ENCODE results near the gene UCP2.

Gene UCP2, protein sequence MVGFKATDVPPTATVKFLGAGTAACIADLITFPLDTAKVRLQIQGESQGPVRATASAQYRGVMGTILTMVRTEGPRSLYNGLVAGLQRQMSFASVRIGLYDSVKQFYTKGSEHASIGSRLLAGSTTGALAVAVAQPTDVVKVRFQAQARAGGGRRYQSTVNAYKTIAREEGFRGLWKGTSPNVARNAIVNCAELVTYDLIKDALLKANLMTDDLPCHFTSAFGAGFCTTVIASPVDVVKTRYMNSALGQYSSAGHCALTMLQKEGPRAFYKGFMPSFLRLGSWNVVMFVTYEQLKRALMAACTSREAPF

DNA sequence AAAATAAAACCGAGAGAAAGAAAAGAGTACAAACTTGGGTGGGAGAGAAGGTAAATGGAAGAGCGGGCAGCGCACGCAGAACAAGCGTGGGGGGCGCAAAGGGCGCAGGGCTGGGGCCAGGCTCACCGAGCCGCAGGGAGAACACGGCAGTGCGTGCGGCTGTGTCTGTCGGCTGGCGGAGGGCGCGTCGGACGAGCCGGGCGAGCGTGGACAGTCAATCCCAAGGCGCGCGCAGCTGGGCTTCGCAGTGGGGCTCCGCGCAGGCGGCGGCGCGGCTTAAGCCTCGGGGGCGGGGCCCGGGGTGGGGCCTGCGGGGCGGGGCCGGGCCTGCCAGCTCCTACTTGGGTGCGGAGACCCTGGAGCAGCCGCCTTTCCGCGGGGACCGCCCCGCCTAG, at the start of gene UCP2:
TSS of gene UCP2 (minus strand) at position 249 of the 395 bp plus-strand sequence. CDS start 4,465 bp downstream, outside the sequence.
- no peak for FAIRE-seq
- DNase-seq (ENCODE audit: insufficient read length, low spot score), result peak; percentile 91

DNA sequence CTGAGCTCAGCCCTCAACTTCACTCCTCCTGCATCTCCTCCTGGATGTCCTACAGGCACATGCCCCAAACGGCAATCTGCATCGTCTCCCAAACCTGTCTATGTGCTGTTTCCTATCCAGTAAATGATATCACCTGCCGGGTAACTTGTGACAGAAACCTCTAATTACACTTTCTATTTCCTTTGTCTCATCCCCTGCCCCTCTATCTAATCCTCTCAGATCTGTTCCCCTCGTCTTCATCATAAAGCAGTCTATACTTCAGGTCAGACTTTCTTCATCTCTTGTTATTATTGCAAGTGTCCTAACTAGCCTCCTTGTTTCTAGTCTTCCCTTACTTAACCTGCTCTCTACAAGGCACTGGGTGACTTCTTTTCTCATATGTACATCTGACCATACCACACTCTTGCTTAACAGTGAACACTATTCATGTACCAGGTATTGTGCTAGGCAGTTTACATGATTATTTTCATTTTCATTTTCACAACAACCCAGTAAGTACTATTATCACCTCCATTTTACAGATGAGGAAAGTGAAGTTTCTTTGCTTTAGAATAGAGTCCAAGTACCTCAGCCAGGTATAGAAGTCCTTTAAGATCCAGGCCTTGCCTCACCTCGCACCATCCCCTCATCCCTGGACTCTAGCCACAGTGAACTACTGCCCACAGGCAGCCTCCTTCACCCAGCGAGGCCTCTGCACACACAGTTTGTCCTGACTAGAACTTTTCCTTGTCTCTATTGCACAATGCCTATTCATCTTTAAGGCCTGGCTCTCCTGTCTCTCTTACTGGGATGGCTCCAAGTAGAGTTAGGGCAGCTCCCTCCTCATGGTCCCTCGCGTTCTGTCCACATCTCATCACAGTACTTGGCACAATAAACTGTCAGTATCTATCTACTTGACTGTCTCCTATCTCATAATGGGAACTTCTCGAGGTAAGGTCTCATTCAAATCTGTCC, 48.4 kb upstream of the UCP2 start:
- FAIRE-seq, result no peak

DNA sequence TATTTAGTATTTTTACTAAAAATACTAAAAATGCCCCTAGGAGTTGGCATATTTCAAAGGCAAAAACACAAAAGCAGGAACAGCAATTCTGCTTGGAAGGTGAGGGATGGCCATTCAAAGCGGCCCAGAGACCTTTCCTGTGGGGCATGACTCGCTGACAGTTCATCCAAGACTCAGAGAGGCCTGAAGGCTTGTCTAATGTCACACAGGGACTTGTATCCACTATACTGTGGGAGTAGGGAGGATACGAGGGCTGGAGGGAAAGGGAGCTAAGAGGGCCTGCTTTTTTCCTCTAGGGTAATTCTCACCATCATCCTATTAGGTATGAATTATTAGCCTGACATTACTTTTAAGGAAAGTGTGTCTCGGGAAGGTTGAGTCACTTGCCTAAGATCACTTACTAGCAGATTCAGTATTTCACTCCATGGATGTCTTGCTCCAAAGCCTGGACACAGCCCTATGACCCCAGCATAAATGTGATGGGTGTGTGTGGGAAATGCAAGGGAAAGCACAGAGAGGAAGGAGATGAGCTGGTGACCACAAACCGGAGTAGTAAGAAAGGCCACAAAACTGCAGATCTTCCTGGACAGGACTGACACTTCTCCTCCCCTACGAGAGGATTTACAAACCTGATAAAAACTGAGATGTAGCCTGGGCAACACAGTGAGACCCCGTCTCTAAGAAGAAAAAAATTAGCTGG, 43.0 kb upstream of the UCP2 start:
- FAIRE-seq, result no peak
- no peak for DNase-seq (ENCODE audit: insufficient read length, low spot score)

More for the DNA sequence above, 48.4 kb upstream of the UCP2 start:
- DNase-seq (ENCODE audit: insufficient read length, low spot score), result no peak

DNA sequence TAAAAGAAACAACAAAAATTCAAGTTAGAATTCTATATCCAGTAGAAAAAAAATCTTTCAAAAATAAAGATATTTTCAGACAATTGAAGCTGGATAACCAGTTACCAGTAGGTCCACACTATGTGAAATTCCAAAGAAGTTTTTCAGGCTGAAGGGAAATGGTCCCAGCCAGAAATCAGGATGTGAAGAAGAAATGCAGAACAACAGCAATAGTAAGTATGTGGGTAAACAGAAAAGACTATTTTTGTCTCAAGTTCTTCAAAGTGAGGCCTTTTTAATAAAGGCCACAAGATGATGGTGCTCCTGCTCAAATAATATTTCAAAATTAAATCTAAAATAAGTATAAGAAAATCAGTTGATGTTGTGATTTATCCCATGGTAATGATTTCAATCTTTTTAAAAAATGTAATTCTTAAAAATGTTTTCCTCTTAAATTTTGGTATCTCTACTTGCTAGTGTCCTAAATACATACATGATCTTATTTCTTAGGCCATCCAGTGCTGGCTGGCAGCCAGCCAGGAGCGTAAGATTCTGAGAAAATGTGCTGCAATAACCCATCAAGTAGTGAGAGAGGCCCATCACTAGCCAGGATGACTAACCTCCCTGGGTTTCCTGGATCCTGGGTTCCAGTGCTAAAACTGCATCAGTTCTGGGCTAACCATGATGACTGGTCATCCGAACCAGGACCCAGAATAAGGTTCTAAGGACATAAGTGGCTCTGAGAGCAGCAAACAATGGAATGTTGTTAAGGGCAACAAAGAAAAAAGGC, 41.8 kb upstream of the UCP2 start:
- FAIRE-seq (no peak), DNase-seq (ENCODE audit: insufficient read length, low spot score) (peak; percentile 27)

DNA sequence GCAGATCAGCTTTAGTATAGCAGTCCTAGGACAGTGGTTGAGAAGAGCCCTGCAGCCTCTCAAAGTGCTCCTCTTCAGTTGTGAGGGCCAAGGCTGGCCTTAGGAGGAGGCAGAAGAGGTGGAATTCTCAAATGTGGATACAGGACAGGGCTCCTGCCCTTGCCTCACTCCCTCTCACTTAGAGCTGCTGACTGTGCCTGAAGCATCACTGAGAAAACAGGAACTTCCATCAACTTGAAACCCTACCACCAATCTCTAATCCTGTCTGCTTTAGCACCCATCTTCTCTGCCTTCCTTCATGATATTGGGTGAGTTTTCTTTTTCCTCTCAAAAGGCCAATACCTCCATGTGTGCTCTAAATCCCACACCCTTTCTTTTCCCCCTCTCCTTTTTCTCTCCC, 40.6 kb upstream of the UCP2 start:
- no peak for DNase-seq (ENCODE audit: insufficient read length, low spot score)

DNA sequence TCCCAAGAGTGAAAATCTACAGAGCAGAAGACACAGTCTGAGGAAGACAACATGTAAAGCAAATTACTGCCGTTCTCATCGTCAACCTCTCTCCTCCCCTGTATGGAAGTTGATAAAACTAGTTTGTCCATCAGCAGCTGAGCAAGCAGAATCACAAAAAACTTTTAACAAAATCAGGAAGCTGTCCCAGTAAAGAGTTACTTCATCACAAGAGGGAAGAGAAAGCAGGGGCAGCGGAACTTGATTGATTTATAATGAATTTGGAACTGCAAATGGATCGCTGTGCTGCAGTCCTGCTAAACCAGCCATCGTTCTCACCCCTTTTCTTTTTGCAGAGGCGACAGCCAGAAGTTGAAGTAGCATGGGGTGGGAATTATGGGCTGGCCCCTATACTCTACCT, 39.9 kb upstream of the UCP2 start:
- DNase-seq (ENCODE audit: insufficient read length, low spot score) (no peak), FAIRE-seq (no peak)

More for the DNA sequence above, 40.6 kb upstream of the UCP2 start:
- FAIRE-seq, result no peak

DNA sequence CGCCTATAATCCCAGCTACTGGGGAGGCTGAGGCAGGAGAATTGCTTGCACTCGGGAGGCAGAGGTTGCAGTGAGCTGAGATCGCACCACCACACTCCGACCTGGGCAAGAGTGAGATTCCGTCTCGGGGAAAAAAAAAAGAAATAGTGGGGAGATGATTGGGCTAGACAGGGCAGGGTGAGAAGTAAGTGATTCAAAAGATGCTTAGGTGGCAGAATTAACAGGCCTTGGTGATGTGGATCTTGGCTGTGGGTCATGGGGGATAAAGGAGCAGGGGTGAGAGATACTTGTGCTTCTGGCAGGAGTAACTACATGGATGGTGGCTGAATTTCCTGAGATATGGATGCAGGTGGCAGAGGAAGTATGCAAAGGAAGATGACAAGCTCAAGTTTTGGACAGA, 39.4 kb upstream of the UCP2 start:
- DNase-seq (ENCODE audit: insufficient read length, low spot score), result no peak
- FAIRE-seq, result no peak

DNA sequence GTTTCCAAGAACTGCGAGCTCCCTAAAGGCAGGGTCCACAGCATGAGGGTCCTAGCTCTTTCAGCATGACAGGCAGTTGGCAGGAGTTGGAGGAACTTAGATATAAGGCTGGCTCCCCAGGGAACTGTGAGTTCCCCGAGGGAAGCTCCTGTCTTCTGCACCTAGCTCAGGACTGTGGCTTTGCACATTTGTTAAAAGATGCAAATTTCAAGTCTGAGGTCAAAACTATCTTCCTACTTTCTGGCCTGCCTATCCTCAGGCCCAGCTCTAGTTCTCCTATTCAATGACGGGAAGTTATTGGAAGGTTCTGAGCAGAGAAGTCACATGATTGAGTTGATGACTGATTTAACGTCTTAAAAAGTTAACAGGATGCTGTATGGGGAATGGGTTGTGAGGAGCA, 37.9 kb upstream of the UCP2 start:
- no peak for DNase-seq (ENCODE audit: insufficient read length, low spot score)

DNA sequence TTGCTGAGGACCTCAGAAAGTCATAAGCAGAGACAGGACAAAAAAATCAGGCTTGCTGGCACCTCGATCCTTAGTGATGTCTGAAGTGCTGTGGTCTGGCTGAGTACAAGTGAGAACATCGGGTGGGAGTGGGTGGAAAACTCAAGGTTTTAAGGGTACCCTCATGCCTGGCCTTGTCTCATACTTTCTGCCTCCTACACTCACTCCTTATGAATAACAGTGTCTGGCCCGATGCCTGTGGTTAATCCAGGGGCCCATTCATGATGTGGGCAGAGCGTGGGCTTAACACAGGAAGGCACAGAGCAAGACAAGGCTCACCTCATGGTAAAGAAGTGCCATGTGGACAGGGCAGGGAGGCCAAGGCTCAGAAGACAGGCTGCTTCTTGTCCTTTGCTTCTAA, 37.2 kb upstream of the UCP2 start:
- DNase-seq (ENCODE audit: insufficient read length, low spot score) (no peak), FAIRE-seq (no peak)

More for the DNA sequence above, 37.9 kb upstream of the UCP2 start:
- FAIRE-seq, result no peak

DNA sequence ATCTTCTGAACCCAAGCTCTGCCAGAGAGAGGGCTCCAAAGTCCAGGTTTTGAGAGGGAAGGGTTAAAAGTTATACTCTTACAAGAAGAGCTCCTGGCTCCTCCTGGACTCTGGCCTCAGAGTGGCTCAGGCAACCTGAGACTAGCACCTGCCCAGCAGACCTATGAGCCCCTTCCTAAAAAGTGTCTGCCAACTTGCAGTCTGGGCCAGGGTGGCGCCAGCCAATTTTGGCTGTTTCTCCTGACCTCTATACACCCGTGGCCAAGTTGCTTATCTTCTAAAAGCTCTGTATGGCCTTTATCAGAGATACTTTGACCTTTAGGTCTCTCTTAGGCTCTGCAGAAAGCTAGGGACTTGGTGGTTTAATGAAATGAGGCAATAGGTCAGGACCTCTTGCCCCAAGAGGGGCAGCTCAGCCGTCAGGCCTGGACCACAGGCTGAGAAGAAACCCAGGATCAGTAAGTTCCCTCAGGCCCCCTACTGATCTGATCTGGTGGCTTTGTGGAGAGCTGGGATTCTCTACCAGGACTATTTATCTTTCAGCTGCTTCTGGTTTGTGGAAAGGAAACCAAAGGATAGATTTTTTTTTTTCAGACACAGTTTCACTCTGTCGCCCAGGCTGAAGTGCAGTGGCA, 36.6 kb upstream of the UCP2 start:
- no peak for DNase-seq (ENCODE audit: insufficient read length, low spot score)
- no peak for FAIRE-seq

DNA sequence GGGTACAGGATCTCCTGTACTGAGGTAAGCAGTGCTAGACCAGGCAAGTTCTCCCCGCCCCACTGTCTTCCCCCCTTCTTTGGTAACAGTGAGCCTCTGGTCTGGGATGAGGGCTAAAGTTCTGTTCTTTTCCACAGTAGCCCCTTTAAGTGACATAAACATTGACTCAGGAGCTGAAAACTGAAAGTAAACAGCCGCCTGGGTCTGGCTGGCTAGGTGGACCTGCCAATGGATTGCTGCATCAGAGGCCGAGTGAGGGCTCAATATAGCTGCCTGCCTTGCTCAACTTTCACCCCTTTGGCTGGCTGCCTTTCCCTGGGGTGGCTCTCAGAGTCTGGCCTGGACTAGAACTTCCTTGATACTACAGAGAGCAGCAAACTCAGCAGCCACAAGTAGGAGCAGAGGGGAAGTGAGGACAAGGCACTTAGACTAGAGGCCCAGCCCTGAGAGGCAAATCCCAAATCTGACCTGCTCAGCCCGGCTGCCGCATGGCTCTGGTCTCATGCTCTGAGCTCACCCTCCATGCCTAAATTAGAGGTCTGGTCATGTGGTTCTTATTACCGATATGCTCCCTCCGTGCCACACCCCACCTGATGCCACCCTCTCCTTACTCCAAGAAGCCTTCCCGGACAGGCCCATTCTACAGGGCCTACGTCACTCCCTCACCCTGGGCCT, 35.8 kb upstream of the UCP2 start:
- no peak for FAIRE-seq
- no peak for DNase-seq (ENCODE audit: insufficient read length, low spot score)

DNA sequence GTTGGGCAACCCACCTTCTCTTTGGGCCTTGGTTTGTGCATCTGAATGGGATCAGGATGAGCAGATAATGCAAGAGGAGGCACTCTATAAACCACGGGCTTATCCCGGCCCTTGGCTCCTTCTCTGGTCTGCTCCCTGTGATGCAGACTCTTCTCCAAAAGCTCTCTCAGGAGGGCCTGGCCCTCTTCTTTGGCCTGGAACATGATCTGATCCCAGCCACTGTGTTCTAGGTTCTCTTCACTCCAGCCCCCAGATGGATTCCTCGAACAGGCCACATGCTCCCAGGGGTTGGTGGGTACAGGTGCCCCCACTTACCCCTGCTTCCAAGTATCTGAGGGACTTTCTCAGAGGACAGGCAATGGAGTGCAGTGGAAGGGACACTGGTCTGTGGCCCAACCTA, 35.0 kb upstream of the UCP2 start:
- FAIRE-seq (no peak), DNase-seq (ENCODE audit: insufficient read length, low spot score) (no peak)

DNA sequence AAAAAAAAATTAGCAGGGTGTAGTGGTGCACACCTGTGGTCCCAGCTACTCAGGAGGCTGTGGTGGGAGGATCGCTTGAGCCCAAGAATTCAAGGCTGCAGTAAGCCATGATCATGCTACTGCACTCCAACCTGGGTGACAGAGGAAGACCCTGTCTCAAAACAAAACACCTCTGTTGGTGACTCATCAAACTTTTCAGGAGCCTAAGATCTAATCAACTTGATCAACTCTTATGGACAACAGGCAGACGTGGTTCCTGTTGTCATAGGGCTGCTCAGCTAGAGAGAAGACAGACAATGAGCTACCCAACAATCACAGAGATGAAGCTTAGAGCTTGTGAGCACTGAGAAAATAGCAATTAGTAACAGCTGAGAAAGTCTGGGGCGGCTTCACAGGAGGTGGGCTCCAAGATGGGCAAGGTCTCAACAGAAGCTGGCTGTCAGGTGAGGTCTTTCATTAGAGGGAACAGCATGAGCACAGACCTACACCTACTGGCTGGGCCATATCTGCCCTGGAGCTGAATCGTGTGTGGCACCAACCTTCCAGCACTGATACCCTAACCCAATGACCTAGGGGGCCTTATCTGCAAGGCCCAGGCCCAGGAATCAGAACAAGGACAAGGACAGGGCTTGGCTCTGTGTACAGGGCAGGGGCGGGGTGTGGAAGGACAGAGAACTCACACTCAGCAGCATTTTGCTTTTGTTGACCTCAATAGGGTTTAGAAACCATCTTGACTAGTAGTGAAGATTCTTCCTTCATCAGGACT, 33.5 kb upstream of the UCP2 start:
- FAIRE-seq (no peak), DNase-seq (ENCODE audit: insufficient read length, low spot score) (no peak)

DNA sequence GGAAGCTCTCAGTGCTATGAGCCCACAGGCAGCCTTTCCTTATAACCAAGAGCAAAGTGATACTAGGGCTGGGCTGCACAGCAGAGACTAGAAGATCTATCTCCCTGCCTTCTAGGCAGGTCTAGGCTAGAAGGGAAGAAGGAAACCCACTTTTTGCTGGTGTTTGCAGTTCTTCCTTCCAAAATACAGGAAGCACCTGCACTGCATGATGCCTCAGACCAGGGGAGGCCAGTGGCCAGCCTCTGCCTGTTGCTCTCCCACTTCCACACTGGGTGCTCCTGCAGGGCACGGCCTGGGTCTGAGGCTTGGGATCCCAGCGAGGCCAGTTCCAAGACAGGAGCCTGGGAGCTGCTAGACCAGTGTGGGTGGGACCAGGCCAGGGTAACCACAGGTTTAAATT, 32.2 kb upstream of the UCP2 start:
- DNase-seq (ENCODE audit: insufficient read length, low spot score), result no peak
- FAIRE-seq, result no peak

DNA sequence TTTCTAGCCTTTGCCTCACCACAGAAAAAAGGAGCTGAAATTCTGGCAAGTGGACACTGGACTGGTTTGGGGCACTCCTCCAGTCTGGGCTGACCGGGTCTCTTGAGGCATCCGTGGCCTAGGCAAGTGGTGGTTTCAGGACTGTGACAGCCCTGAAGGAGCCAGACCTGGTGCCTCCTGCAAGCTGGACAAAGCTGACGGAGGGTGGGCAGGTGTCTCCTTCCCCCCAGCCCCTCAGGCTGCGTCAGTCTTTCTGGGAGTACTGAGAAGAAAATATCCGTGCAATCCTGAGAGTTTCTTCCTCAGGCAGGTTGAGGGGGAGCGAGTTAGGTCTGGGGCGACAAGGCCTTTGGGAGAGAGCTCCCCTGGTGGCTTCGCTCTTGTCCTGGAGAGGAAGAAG, 30.5 kb upstream of the UCP2 start:
- no peak for FAIRE-seq
- no peak for DNase-seq (ENCODE audit: insufficient read length, low spot score)

DNA sequence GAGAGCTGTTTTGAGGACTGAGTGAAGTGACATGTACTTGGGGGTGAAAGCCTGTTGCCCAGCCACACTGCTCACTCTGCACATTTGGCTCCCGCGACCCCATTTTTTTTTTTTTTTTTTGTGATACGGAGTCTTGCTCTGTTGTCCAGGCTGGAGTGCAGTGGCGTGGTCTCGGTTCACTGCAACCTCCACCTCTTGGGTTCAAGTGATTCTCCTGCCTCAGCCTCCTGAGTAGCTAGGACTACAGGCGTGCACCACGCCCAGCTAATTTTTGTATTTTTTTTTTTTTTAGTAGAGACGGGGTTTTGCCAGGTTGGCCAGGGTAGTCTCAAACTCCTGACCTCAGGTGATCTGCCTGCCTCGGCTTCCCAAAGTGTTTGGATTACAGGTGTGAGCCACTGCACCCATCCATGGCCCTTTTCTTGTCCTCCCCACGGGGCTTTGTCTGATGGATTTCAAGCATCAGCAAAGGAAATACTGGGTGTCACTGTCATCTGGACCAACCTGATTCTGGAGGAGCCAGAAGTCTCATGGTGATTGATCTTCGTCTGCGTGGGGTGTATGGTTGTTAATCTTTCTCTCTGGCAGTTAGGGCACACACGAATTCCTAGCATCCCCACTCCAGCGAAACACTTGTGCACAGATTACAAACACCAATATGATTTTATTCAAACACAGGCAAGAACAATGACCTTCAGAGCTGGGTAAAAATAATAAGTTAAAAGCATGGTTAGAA, 29.6 kb upstream of the UCP2 start:
- DNase-seq (ENCODE audit: insufficient read length, low spot score) (no peak), FAIRE-seq (no peak)

DNA sequence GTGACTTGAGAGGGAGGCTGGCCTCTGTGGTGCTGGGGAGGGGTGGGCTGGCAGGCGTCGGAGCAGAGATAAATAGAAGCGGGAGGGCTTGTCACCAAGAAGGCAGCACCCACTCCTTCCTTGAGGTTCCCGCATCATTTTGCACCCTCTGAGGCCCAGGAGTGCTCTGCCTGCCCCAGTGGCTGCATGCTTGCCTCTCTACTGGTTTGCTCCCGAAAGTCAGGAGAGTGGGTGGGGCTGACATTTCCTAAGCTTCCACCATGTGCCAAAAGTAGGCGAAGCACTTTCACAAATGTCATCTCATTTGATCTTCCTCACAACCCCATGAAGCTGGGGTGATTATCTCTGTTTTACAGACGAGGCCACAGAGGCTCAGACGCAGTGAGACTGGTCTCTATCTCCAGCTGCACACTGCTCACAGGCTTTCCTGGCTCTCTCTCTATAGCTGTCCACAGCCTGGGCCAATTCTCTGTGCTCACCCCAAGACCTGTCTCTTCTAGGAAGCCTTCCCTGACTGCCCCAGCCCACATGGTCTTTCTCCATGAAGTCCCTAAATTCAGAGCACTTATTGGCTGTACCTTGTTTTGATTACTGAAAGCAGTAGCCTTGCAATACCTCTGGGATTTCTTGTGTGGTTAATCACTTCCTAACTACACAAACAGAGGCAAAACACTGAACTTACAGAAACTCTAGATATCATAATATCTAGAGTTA, 28.9 kb upstream of the UCP2 start:
- FAIRE-seq, result no peak
- no peak for DNase-seq (ENCODE audit: insufficient read length, low spot score)
